Lung (tissue), 12 donors: Measurements from ENCODE around the gene ARG2. TPM values are rescaled to one million over a fixed set of nuclear protein-coding genes. Genes with fewer than 3 reads are reported as not detected.
A peak's percentile ranks its signal among the peaks of the same experiment; 100 is the strongest.
"Not testable (repeated sequence)": the region's sequence is repeated elsewhere in the genome, so short reads cannot be mapped to it uniquely, and the experiment has no call there.

ENCODE experiments used
- ATAC-seq: fragments of 200-7000 bp; cut with Tn5 transposase; one replicate; pipeline ENCODE4 v1.9.1; 2020; ENCODE audit warnings: moderate number of reproducible peaks; ENCODE audit not compliant: insufficient read depth, low FRiP score
- DNase-seq, 3 donors: peaks; one replicate each; pipeline ENCODE4 v3.0.0-alpha.2; 2013 to 2017
- H3K27ac ChIP-seq, 2 donors: one replicate each; pipeline ENCODE4 v1.5.1; 2013; ENCODE audit warnings: mild to moderate bottlenecking in 2 of 2, moderate library complexity in 2 of 2, control low read depth in 1 of 2, inconsistent platforms in 1 of 2, low read depth in 1 of 2, low read length in 1 of 2
- H3K27me3 ChIP-seq, 3 donors: one replicate each; pipeline ENCODE4 v1.5.1; 2013; ENCODE audit warnings: low read length in 2 of 3; ENCODE audit not compliant: control insufficient read depth in 3 of 3, insufficient read depth in 3 of 3
- H3K36me3 ChIP-seq, 4 donors: one replicate each; pipeline ENCODE4 v1.5.1; 2013; ENCODE audit warnings: low read length in 4 of 4, mild to moderate bottlenecking in 1 of 4, moderate library complexity in 1 of 4; ENCODE audit not compliant: control insufficient read depth in 4 of 4, insufficient read depth in 4 of 4
- H3K4me1 ChIP-seq, 5 donors: one replicate each; pipeline ENCODE4 v1.5.1; 2013; ENCODE audit warnings: low read length in 5 of 5, mild to moderate bottlenecking in 2 of 5, moderate library complexity in 1 of 5; ENCODE audit not compliant: control insufficient read depth in 5 of 5, insufficient read depth in 5 of 5
- H3K4me3 ChIP-seq: one replicate; pipeline ENCODE4 v1.5.1; 2013; ENCODE audit warnings: mild to moderate bottlenecking, control low read depth, moderate library complexity
- H3K9ac ChIP-seq, 2 donors: one replicate each; pipeline ENCODE4 v1.5.1; 2013; ENCODE audit warnings: low read length in 2 of 2, control low read depth in 1 of 2; ENCODE audit not compliant: insufficient read depth in 1 of 2
- H3K9me3 ChIP-seq, 4 donors: one replicate each; pipeline ENCODE4 v1.5.1; 2013; ENCODE audit warnings: low read length in 3 of 4, mild to moderate bottlenecking in 1 of 4, moderate library complexity in 1 of 4; ENCODE audit not compliant: control insufficient read depth in 4 of 4, insufficient read depth in 3 of 4
- WGBS, 2 donors: extraction: QIAGEN DNeasy Blood & Tissue Kit; methylation state at CpG; one replicate each; pipeline ENCODE4 v1.1.7; 2013; 5-methylcytosine and 5-hydroxymethylcytosine counted together
- polyA plus RNA-seq, 2 donors: library from polyadenylated mRNA; stranded (reverse); fragments of 200-250 nt; gene quantifications; one replicate each; pipeline ENCODE4 v1.2.1, GENCODE V29; 2013
- total RNA-seq, 2 donors: library from RNA; depleted of rRNA in 1 of 2; stranded (reverse); fragments of >200 nt in 1 of 2; gene quantifications; one replicate each; pipeline ENCODE4 v1.2.1, GENCODE V29; 2014 to 2021
- TF ChIP-seq, protein P1 (sequence below): IDR thresholded peaks from 2 replicates; pipeline ENCODE4 v1.5.1; 2012; ENCODE audit warnings: mild to moderate bottlenecking; ENCODE audit errors: control extremely low read depth, extremely low read depth
- donor health status: control.
- donor health status: control.
- donor health status: Bipolar disorder and iron deficiency.
- donor health status: healthy.
- donor health status: DM: yes; HTN: yes; CAD: no.

Gene ARG2
- total and polyA plus RNA-seq, 4 donors, result 1.1 to 5.9 (median 5.0) TPM

GRCh38 chr14:67599698-67600561 lies 19.8 kb upstream of the ARG2 start, which contains the start of gene PIGH:
PIGH (minus strand) TSS chr14:67600268; CDS start chr14:67600203, 65 bp downstream.
- peak within 1 kb of the TSS; percentile 83 to 86 for H3K27ac ChIP-seq

DNA sequence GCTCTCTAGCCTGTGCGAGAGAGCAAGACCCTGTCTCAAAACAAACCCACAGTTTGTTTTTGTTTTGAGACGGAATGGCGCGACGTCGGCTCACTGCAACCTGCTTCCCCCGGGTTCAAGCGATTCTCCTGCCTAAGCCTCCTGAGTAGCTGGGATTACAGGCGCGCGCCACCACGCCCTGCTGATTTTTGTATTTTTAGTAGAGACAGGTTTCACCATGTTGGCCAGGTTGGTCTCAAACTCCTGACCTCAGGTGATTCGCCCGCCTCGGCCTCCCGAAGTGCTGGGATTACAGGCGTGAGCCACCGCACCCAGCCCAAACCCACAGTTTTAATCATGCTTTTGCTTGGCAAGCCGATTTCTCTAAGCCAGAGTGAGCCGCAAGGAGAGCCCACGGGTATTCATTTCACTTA lies 19.2 kb upstream of the ARG2 start:
- not testable (repeated sequence) for H3K27me3 ChIP-seq, H3K36me3 ChIP-seq, H3K9me3 ChIP-seq, DNase-seq, H3K4me1 ChIP-seq, ATAC-seq
- peak overlapping the region in 1 of 2 donors; percentile 65 for H3K9ac ChIP-seq
- H3K4me3 ChIP-seq, result peak overlapping the region; percentile 80
- peak overlapping the region; percentile 83 to 86 for H3K27ac ChIP-seq
- WGBS, 2 donors, result 83 to 87% methylated on average over 21 of the region's 21 CpGs

More at GRCh38 chr14:67599698-67600561, 19.8 kb upstream of the ARG2 start, which contains the start of gene PIGH:
- 4% methylated on average over 64 to 77 of the region's 77 CpGs for WGBS, 2 donors
- Histone ChIP-seq H3K36me3 (no peaks in the 10 kb centered on the region), H3K4me3 (peak within 1 kb of the TSS; percentile 80), H3K4me1 (peaks cover 0 to 8% (median 0%) of the 10 kb centered on the region in 5 donors), H3K27me3 (no peaks in the 10 kb centered on the region), H3K9me3 (no peaks in the 10 kb centered on the region), H3K9ac (peak within 1 kb of the TSS; percentile 57 to 65)
- DNase-seq, result peak; percentile 92 to 94 (median 93)
- TF ChIP-seq, protein P1, sequence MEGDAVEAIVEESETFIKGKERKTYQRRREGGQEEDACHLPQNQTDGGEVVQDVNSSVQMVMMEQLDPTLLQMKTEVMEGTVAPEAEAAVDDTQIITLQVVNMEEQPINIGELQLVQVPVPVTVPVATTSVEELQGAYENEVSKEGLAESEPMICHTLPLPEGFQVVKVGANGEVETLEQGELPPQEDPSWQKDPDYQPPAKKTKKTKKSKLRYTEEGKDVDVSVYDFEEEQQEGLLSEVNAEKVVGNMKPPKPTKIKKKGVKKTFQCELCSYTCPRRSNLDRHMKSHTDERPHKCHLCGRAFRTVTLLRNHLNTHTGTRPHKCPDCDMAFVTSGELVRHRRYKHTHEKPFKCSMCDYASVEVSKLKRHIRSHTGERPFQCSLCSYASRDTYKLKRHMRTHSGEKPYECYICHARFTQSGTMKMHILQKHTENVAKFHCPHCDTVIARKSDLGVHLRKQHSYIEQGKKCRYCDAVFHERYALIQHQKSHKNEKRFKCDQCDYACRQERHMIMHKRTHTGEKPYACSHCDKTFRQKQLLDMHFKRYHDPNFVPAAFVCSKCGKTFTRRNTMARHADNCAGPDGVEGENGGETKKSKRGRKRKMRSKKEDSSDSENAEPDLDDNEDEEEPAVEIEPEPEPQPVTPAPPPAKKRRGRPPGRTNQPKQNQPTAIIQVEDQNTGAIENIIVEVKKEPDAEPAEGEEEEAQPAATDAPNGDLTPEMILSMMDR, result peak; percentile 17
- peak; percentile 98 for ATAC-seq

DNA sequence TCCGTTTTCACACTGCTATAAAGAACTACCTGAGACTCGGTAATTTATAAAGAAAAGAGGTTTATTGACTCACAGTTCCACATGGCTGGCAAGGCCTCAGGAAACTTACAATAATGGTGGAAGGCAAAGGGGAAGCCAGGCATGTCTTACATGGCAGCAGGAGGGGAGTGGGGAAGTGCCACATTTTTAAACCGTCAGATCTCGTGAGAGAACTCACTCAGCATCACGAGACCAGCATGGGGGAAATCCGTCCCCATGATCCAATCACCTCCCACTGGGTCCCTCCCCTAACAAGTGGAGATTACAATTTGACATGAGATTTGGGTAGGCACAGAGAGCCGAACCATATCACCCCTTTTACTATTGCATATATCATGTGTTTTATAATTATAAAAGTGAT lies 17.6 kb upstream of the ARG2 start:
- peaks cover 0 to 2% (median 0%) of the 10 kb centered on the region in 3 donors for H3K27me3 ChIP-seq
- TF ChIP-seq, protein P1, result no peak
- no peak overlapping the region for H3K27ac ChIP-seq
- H3K9ac ChIP-seq, result no peak overlapping the region
- no peak for ATAC-seq
- H3K36me3 ChIP-seq, result no peaks in the 10 kb centered on the region
- H3K4me1 ChIP-seq, result peaks cover 0 to 8% (median 0%) of the 10 kb centered on the region in 5 donors
- WGBS, 2 donors, result 68 to 83% methylated on average over 7 of the region's 7 CpGs
- H3K9me3 ChIP-seq, result no peaks in the 10 kb centered on the region
- H3K4me3 ChIP-seq, result no peak overlapping the region
- DNase-seq, result no peak

GRCh38 chr14:67602995-67603545 lies 16.6 kb upstream of the ARG2 start:
- WGBS, 2 donors, result 73 to 75% methylated on average over 5 of the region's 5 CpGs
- H3K9ac ChIP-seq, result no peak overlapping the region
- no peak for DNase-seq
- H3K9me3 ChIP-seq, result no peaks in the 10 kb centered on the region
- peaks cover 0 to 8% (median 0%) of the 10 kb centered on the region in 5 donors for H3K4me1 ChIP-seq
- H3K27ac ChIP-seq, result no peak overlapping the region
- TF ChIP-seq, protein P1, result no peak
- no peaks in the 10 kb centered on the region for H3K36me3 ChIP-seq
- peaks cover 0 to 2% (median 0%) of the 10 kb centered on the region in 3 donors for H3K27me3 ChIP-seq
- H3K4me3 ChIP-seq, result no peak overlapping the region
- no peak for ATAC-seq
